NCI-H2196 treated with DMSO at 0.1 percent for 48 hours (cell line): Measurements from ENCODE around the gene FILIP1L.

Source experiments
- DNase-seq: peaks from one replicate; lab custom pipeline; 2025; ENCODE audit not compliant: unreplicated experiment; lab: John Stamatoyannopoulos, UW

FILIP1L gene

DNA sequence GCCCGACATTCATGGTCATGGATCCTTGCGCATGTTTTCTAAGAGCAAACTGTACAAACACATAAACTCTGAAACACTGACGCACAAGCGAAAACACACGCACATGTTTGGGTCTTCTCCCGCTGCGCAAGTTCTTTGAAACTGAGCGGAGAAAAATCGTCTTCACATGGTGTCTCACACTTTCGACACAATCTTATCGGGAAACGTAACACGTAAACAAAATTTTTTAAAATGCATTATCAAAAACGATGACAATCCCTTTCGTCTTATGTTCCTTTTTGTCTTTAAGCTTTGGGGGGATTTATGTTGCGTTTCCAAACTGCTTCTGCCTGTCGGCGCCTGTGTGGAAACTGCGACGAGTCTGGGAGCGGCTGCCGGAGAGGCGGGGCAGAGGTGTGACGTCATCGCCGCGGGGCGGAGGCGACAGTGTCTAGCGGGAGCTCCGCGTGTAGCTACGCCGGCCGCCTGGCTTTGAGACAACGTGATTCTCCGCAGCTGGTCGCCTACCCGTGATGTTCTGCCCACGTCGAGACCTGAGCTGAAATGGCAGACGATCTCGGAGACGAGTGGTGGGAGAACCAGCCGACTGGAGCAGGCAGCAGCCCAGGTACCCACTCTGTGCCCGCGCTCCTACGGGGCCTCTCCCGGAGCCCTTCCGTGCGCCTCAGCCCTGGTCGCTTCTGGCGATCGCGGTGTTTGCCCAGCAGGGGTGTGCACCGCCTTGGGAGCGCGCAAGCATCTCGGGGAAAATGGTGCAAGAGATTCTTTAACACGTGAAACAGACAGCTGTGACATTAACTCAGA, 296.7 kb downstream of the FILIP1L start, which contains the start of gene CMSS1:
Gene CMSS1 (plus strand): TSS at position 426 of the 804 bp plus-strand sequence.
- peak; percentile 92 for DNase-seq

GRCh38 chr3:99817047-99817436, 297.3 kb downstream of the FILIP1L start:
- DNase-seq: no peak

DNA sequence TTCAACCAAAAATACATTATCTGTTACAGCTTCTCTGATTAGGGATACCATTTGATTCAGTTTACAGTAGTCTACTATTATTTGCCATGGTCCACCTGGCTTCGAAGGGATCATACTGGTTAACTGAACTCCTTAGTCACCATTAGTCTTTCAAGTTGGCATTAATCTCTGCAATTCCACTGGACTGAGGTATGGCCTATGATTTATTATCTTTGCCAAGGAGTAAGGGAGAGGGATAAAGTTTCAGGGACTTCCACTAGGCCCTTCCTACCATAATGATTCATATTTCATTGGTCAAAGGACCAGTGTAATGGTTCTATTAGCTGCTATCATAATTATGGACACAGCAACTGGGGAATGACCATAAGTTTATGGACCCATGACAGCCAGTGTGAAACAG, 303.9 kb downstream of the FILIP1L start:
- no peak for DNase-seq

DNA sequence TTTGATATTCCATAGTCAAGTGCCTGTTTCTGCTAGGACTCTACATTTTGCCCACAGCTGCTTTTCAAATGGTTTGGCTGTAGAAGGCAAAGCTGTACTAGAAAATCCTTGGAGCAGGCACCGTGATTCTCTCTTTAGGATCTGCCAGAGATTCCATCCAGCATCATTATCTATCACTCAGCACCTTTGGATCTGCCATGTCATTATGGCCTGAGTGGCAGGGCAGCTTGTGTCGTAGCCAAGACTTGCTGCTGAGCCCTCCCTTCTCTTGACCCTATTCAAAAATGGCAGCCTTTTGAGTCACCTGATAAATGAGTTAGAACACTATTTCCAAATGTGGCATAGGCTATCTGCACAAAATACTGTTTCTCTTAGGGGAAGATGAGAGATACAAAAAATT, 304.7 kb downstream of the FILIP1L start:
- DNase-seq: no peak

DNA sequence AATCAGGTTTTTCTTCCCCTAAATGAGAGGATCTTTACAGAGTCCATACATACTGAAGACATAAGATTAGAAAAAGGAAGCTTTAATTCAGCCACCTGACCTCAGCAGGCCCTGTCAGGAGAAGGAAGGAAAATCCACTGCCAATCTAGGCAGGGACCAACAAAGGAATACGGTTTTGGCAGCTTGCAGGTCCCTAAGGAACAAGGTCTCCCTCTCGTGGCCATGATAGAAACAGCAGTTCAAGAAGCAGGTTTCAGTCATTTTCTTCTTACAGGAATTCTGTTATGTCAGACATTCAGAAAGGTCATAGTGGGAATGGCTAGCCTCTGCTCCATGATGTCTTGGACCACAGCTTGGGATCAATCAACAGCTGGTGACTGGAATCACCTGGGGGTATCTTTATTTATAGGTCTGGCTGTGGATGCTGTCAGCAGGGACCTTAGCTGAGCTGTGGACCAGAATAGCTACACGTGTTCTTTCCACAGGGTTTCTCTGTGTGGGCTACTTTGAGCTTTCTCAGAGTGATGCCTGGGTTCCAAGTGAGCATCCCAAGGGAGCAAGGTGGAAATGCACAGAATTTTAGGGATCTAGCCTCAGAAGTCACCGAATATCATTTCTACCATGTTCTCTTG, 306.0 kb downstream of the FILIP1L start:
- peak; percentile 82 for DNase-seq

DNA sequence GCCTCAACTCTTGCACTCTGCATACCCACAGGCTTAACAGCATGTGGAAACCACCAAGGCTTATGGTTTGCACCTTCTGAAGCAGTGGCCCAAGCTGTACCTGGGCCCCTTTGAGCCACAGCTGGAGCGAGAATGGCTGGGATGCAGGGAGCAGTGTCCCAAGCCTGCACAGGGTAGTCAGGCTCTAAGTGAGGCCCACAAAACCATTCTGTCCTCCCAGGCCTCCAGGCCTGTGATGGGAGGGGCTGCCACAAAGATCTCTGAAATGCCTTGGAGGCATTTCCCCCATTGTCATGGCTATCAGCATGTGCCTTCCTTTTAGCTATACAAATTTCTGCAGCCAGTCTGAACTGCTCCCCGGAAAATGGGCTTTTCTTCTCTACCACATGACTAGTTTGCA, 309.1 kb downstream of the FILIP1L start:
- DNase-seq: no peak

- DNase-seq: no peak
Observed at GRCh38 chr3:99803297-99803696, 311.0 kb downstream of the FILIP1L start.

DNA sequence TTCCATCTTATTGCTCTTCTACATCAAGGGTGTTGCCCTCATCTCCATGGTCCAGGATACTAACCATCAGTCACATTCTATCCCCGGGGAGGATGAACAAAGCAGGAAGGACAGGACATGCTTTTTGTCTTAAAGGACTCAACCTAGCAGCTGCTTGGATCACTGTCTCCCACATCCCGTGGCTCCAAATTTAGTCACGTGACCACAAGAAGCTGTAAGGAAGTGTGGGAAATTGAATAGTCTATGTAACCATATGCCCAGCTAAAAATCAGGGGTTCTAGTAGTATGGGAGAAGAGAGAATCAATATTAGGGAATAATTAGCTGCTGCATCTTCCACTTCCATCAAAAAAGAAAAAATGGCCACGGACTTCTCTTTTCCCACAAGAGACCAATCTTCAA, 314.9 kb downstream of the FILIP1L start:
- DNase-seq: no peak

GRCh38 chr3:99795573-99795972, 318.7 kb downstream of the FILIP1L start:
- no peak for DNase-seq

DNA sequence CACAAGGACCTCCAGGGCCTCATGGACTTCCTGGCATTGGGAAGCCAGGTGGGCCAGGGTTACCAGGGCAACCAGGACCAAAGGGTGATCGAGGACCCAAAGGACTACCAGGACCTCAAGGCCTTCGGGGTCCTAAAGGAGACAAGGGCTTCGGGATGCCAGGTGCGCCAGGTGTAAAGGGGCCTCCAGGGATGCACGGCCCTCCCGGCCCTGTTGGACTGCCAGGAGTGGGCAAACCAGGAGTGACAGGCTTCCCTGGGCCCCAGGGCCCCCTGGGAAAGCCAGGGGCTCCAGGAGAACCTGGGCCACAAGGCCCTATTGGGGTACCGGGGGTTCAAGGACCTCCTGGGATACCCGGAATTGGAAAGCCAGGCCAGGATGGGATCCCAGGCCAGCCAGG, 319.8 kb downstream of the FILIP1L start:
- no peak for DNase-seq

DNA sequence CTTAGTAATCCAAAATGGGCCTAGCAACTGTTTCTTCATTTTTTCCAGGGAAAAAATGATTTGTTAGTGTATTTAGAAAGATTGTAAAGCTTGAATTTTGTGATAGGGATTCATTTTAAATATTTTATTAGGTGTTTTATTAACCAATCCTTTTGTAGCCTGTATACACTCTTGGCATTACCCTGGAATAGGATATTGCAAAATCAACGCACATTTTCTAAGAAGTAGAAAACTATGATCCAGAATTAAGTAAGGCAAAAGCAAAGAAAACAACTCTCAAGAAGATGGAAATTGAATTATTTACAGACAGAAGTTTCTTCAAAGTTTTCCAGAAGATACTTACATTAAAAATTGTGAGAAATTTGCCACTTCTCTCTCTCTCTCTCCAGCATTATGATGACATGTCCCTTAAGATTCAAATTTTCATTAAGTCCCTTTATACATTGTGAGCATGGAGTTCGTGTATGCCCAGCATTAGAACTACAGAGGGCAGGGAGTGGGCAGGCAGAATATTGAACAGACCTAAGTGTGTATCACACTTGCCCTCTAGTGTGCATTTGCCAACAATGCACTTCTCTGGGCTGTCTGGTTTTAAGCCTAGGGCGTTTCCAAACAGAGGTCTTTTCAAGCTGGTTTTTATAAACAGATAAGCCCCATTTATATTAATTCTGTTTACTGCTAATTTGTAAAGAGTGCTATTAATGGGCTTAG, 325.1 kb downstream of the FILIP1L start:
- no peak for DNase-seq
